NT2/D1 (cell line): ENCODE data around the gene NR1I2.

ENCODE experiments used
- SUZ12 ChIP-seq: IDR thresholded peaks from 2 replicates; pipeline ENCODE4 v1.6.1; 2011; ENCODE audit not compliant: insufficient read length, insufficient read depth; ENCODE audit errors: extremely low read depth
- YY1 ChIP-seq: IDR thresholded peaks from 2 replicates; pipeline ENCODE4 v1.6.1; 2011; ENCODE audit not compliant: insufficient read length, insufficient read depth

DNA sequence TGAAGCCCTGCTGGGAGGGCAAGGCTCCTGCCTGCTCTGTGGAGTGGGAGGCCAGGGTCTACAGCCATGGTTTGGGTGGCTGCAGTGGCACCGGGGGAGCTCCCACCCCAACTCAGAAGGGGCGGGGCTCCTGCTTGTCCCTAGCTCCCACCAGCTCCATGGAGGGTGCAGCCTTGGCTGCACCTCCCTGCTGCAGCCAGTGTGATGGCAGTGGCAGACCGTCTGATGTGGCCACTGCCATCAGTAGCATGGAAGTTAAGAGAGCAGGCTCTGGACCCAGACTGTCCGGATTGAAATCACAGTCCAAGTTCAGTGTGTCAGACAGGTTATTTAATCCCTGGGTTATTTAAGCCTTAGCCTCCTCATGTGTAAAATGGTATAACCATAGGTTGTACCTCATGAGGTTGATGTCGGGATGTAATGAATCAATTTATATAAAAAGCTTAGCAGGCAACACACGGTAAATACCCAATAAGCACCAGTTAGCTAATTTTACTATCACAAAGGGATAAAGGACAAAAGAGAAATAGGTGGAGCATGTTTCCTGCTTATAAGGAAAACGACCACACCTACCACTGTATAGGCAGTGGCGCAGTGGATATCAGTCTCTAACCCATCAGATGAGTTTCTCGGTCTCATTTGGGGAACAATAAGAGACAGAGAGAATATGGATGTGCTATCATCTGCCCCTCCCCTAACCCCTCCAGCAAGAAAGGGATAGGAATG lies 13.1 kb upstream of the NR1I2 start:
- TF ChIP-seq YY1 (no peak), SUZ12 (no peak)
